NCI-H69 (cell line): Measurements from ENCODE around the gene ELOVL6.
"Not testable (repeated sequence)": the region's sequence is repeated elsewhere in the genome, so short reads cannot be mapped to it uniquely, and the experiment has no call there.

Source experiments
- DNase-seq: peaks from one replicate; lab custom pipeline; 2025; lab: John Stamatoyannopoulos, UW

The ELOVL6 gene

DNA sequence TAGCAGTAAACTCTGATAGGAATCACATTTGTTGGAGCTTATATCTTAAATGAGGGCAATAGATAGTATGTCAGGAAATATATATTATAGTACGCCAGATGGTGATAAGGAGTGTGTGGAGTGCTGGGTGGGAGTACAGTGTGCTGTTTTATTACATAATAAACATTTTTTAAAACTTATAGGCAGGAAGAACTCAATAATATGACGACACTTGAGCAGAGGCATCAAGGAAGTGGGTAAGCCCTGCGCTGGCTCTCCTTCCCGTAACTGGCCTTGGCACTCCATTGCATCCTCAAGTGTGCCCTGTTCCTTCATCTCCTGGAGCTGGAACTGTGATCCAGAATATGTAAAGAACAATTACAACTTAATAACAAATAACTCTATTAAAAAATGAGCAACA, 123.8 kb downstream of the ELOVL6 start:
- DNase-seq = no peak

DNA sequence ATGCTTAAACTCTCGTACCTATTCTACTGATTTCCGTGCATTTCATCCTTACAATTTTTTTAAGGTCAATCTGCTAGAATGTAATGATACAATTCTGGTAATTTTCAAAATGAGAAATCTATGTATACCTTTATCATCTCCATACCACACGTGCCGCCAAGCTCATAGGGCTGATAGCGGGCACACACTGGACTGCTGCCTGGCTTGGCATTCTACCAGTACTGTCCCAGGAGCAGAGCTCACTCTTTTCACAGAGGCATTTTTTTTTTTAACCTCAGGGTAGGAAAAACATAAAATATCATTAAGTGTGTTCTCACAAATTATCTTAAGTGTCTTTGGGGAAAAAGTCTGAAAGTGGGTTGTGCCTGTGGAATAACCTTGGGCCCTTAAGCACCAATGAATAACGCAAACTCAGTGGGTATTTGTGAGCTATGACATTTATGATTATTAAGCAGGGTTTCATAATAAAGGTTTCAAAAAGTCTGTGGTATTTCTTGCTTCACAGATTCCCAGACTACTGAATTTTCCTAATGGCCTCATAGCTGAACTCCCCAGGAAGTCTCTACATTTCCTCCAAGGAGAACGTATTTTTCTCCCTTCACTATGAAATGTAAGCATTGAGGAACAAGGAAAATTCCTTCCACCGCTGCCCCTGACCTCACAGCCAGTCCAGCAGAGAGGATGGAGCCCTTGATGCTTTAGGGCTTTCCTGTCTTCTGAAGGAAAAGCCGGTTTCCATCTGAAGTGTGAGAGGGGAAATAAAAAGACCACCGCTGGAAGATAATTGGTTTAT, 125.2 kb downstream of the ELOVL6 start:
- no peak for DNase-seq

GRCh38 chr4:110071466-110071865, 126.9 kb downstream of the ELOVL6 start:
- DNase-seq = no peak

GRCh38 chr4:110068248-110068647, 130.2 kb downstream of the ELOVL6 start:
- DNase-seq = no peak

- DNase-seq = no peak
Measured at GRCh38 chr4:110064934-110065333, 133.5 kb downstream of the ELOVL6 start.

GRCh38 chr4:110064295-110064694, 134.1 kb downstream of the ELOVL6 start:
- no peak for DNase-seq

- no peak for DNase-seq
Measured at GRCh38 chr4:110062166-110062565, 136.2 kb downstream of the ELOVL6 start.

DNA sequence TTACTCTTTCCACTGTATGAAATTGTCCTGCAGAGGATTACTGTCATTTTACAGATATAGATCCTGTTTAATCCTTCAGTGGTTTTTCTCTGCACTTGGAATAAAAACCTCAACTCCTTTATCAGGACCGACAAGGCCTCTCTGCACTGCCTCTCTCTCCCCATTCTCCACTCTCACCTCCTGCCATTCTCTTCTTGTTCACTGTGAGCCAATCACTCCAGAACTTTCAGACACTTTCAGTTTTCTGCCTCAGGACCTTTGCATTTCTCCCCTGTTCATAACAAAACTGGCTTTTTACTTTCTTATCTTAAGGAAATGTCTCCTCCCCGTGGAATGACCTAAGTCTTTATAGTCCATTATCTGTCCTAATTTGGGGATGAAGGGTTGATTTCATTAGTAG, 137.3 kb downstream of the ELOVL6 start:
- DNase-seq = no peak

- DNase-seq = no peak
Measured at GRCh38 chr4:110059556-110060191, 138.7 kb downstream of the ELOVL6 start.

GRCh38 chr4:110058677-110059076, 139.7 kb downstream of the ELOVL6 start:
- no peak for DNase-seq

GRCh38 chr4:110055158-110055768, 143.2 kb downstream of the ELOVL6 start:
- DNase-seq = peak; percentile 8

DNA sequence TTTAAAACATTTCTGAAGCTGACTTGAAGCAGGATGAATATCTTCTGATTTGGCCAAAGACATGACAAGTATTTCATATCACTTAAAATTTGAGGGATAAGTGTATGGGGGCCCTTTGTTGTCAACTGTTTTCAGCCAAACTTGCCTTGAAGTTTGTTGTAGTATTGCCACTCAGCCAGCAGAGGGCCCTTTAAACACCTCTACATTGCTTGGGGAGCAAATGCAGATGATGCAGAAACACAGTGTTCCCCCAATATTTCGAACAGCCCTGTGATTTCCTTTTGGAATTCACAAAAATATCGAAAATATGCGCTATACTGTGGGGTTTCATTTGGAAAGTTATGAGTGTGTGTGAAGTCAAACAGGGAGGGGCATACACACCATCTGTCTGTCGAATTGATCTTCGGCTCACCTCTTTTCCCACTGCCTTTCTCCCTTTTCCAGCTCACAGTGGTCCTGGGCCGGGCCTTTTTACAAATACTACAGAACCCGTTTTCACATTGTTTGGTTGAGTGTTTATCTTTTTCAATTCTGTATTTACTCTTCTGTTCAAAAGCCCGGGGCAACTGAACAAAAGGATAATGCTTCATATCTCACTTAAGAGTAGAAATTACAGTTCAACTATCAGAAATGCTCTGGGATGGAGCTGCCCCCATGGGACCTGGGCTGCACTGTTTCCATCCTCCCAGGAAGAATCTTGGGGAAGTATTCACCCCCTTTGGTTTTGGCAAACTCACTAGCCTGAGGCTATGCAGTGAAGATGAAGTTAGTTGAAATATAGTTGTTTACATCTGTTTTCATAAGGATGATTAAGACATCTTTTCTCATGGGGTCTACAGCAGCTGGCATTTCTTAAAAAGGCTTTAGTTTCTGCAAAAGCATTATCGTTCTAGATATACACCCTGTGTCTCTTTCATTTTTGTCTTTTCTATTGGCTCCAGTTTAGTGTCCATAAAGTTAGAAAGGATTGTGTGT, 148.2 kb downstream of the ELOVL6 start:
- peak; percentile 27 for DNase-seq

GRCh38 chr4:110046588-110047049, 151.8 kb downstream of the ELOVL6 start:
- peak; percentile 71 for DNase-seq

- DNase-seq = no peak
Measured at GRCh38 chr4:110042545-110043517, 155.6 kb downstream of the ELOVL6 start.

- no peak for DNase-seq
Measured at GRCh38 chr4:110041735-110042134, 156.7 kb downstream of the ELOVL6 start.

DNA sequence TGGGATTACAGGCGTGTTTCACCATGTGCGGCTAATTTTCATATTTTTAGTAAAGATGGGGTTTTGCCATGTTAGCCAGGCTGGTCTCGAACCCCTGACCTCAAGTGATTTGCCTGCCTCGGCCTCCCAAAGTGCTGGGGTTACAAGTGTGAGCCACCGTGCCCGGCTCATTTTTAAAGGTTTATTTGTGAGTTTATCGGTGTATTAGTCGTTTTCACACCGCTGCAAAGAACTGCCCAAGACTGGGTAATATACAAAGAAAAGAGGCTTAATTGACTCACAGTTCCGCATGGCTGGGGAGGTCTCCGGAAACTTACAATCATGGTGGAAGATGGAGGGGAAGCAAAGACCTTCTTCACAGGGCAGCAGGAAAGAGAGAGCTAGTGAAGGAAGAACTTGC, 159.3 kb downstream of the ELOVL6 start:
- not testable (repeated sequence) for DNase-seq

GRCh38 chr4:110034026-110034393, 164.4 kb downstream of the ELOVL6 start:
- DNase-seq = no peak

DNA sequence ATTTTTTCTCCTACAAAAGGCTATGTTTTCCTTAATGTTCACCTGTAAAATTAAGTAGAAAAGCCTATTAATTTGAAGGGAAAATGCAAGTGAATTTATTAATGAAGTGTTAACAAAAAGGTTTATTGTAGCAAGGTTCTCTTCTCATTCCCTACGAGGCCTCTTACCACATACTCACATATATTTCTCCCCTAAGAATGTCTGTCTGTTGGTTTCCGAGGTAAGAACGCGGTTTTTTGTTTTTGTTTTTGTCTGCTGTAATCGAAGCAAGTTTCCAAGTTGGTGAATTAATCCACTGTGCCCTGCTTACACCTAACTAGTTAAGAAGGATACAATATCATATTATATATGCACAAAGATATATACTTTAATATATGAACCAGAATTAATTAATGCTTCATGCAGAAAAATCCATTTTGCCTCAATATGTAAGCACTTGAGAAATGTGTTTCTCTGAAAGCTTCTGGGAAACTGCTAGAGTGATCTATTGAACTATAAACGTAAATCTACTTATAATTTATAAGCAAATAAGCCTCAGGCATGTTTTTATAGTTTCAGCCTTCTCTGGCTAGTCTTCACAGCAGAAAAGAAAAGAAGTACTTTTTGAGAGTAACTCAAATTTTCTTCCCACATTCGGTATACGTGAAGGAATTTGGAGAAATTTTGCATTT, 164.9 kb downstream of the ELOVL6 start:
- peak; percentile 1 for DNase-seq

- DNase-seq = no peak
Measured at GRCh38 chr4:110032603-110033002, 165.8 kb downstream of the ELOVL6 start.

DNA sequence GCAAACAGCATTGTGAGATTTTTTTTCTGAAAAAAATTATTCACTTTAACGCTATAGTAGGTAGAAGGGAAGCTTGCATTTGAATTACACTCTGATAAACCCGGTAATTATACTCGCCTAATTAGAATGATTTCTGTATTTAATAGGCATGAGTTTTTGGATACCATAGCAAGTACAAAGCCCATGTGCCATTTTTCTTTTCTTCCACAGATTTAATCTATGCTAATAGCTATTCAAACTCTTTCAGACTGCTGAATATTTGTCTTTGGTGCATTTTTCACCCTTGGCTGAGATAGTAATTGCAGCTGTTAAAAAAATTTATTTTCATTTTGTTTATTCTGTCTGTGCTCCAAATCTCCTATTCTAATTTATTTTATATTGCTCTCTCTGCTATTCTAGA, 172.7 kb downstream of the ELOVL6 start:
- peak; percentile 57 for DNase-seq
